Neutrophil (primary cell): ENCODE results near the gene JPH2.

ENCODE experiments used
- H3K27ac ChIP-seq: fragments of 200-600 bp; sonication (generic); 2 replicates; pipeline ENCODE4 v1.5.1; 2016; ENCODE audit warnings: mild to moderate bottlenecking, moderate library complexity
- H3K27me3 ChIP-seq: fragments of 200-600 bp; sonication (generic); 2 replicates; pipeline ENCODE4 v1.6.0; 2016; ENCODE audit warnings: mild to moderate bottlenecking
- H3K36me3 ChIP-seq: fragments of 200-600 bp; sonication (generic); 2 replicates; pipeline ENCODE4 v1.5.1; 2017
- H3K4me1 ChIP-seq, 2 experiments: fragments of 200-600 bp in 1 of 2; sonication (generic) in 1 of 2; 1 replicate in 1 of 2; 2 replicates in 1 of 2; pipeline versions ENCODE4 v1.5.1 to v1.6.1; 2013 to 2016; ENCODE audit warnings: low read depth in 1 of 2, low read length in 1 of 2, mild to moderate bottlenecking in 1 of 2, moderate library complexity in 1 of 2; ENCODE audit not compliant: control insufficient read depth in 1 of 2, insufficient read depth in 1 of 2
- H3K4me3 ChIP-seq, 2 experiments: fragments of 200-600 bp in 1 of 2; sonication (generic) in 1 of 2; 1 replicate in 1 of 2; 2 replicates in 1 of 2; pipeline ENCODE4 v1.5.1; 2013 to 2016; ENCODE audit warnings: low read depth in 1 of 2, low read length in 1 of 2, mild to moderate bottlenecking in 1 of 2, moderate library complexity in 1 of 2
- H3K9me3 ChIP-seq: fragments of 200-600 bp; sonication (generic); 2 replicates; pipeline ENCODE4 v1.5.1; 2016
- TF ChIP-seq, protein P1 (sequence below): fragments of 200-600 bp; sonication (generic); IDR thresholded peaks from 2 replicates; pipeline ENCODE4 v1.5.1; 2016; ENCODE audit warnings: antibody characterized with exemption

Gene JPH2

DNA sequence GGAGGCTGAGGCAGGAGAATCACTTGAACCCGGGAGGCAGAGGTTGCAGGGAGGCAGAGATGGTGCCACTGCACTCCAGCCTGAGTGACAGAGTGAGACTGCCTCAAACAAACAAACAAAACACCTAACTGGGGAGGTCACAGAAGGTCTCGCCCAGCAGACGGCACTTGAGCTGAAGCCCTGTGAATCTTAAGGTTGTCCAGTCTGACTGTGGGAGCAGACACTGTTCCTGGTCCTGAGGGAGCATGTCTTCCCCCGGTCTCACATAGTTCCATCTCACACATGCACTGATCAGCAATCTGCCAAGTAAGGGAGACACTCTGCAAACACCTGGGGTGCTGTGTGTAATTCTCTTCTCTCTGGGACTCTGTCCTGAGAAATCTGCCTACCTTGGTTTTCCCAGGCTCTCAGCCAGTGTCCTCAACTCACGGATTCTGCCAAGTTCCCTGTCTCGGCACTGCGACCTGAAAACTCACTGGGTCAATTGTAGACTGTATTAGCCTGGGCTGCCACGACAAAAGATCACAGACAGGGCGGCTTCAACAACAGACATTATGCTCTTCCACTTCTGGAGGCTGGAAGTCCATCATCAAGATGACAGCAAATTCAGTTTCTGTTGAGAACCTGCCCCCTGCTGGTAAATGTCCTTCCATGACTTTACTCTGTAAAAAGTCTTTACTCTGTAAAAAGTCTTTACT is 94.3 kb downstream of the JPH2 start:
- TF ChIP-seq, protein P1, sequence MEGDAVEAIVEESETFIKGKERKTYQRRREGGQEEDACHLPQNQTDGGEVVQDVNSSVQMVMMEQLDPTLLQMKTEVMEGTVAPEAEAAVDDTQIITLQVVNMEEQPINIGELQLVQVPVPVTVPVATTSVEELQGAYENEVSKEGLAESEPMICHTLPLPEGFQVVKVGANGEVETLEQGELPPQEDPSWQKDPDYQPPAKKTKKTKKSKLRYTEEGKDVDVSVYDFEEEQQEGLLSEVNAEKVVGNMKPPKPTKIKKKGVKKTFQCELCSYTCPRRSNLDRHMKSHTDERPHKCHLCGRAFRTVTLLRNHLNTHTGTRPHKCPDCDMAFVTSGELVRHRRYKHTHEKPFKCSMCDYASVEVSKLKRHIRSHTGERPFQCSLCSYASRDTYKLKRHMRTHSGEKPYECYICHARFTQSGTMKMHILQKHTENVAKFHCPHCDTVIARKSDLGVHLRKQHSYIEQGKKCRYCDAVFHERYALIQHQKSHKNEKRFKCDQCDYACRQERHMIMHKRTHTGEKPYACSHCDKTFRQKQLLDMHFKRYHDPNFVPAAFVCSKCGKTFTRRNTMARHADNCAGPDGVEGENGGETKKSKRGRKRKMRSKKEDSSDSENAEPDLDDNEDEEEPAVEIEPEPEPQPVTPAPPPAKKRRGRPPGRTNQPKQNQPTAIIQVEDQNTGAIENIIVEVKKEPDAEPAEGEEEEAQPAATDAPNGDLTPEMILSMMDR = no peak
- Histone ChIP-seq H3K27ac (no peak overlapping the region), H3K27me3 (peaks cover 40% of the 10 kb centered on the region), H3K9me3 (no peaks in the 10 kb centered on the region), H3K4me3 (no peak overlapping the region), H3K36me3 (no peaks in the 10 kb centered on the region), H3K4me1 (no peaks in the 10 kb centered on the region)

DNA sequence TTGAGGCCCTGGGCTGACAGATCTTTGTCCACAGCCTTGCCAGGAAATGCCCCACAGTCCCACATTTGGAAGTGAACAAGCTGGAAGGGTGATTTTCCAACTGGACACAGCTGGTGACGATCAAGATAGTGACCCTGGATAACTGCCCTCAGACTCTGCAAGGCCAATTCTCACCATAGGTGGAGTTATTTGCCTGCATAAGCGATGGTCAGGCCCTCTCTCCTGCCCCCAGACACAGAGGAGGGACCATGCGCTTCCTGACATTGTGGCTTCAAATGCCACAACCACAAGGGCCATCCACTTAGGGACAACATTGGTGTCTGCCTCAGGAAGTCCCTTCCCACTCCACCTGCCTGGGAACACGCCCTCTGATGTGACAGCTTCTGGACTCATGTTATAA is 96.0 kb downstream of the JPH2 start:
- H3K27ac ChIP-seq = no peak overlapping the region
- H3K4me1 ChIP-seq = no peaks in the 10 kb centered on the region
- no peak overlapping the region for H3K4me3 ChIP-seq
- H3K27me3 ChIP-seq = peaks cover 40% of the 10 kb centered on the region
- H3K9me3 ChIP-seq = no peaks in the 10 kb centered on the region
- H3K36me3 ChIP-seq = no peaks in the 10 kb centered on the region
- TF ChIP-seq, protein P1 = no peak

DNA sequence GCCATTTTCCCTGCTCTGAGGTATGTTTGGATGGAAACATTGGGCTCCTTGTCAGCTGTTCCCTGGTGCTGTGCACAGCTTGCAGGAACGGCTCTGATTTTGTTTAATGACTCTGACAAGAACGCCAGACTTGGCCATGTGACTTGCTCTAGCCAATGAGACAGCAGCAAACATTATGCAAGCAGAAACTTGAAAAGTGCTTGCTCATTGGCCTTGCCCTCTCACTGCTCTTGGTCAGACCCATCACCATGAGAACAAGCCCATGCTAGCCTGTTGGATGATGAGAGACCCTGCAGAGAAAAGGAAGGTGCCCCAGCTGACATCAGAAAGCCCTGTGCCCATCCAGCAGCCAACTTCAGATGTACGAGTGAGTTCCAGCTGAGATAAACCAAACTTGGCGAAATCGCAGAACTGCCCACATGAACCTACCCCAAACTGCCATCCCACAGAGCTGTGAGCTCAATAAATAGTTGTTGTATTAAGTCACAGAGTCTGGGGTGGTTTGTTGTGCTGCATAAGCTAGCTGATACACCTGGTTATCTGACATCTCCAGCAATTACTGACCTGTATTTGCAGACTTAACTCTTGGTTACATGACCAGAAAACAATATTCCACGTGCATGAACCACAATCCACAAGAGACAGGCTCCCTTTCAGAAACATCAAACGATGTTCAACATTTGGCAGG is 96.9 kb downstream of the JPH2 start:
- TF ChIP-seq, protein P1 = no peak

DNA sequence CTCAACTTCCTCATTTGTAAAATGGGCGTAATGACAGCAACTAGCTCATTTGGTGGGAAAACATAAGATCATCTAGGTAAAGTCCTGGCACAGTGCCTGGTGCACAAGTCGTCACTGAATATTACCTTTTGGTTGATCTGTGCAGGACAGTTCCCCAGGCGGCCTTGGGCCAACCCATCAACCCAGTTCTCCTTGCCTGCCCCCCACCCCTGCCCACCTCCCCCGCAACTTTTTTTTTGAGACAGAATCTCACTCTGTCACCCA is 99.2 kb downstream of the JPH2 start:
- Histone ChIP-seq H3K27ac (no peak overlapping the region), H3K27me3 (peaks cover 13% of the 10 kb centered on the region), H3K9me3 (no peaks in the 10 kb centered on the region), H3K4me1 (no peaks in the 10 kb centered on the region), H3K4me3 (no peak overlapping the region), H3K36me3 (no peaks in the 10 kb centered on the region)
- TF ChIP-seq, protein P1 = no peak

More for the DNA sequence above, 96.9 kb downstream of the JPH2 start:
- Histone ChIP-seq H3K36me3 (no peaks in the 10 kb centered on the region), H3K4me3 (no peak overlapping the region), H3K27ac (no peak overlapping the region), H3K4me1 (no peaks in the 10 kb centered on the region), H3K27me3 (peaks cover 31% of the 10 kb centered on the region), H3K9me3 (no peaks in the 10 kb centered on the region)

DNA sequence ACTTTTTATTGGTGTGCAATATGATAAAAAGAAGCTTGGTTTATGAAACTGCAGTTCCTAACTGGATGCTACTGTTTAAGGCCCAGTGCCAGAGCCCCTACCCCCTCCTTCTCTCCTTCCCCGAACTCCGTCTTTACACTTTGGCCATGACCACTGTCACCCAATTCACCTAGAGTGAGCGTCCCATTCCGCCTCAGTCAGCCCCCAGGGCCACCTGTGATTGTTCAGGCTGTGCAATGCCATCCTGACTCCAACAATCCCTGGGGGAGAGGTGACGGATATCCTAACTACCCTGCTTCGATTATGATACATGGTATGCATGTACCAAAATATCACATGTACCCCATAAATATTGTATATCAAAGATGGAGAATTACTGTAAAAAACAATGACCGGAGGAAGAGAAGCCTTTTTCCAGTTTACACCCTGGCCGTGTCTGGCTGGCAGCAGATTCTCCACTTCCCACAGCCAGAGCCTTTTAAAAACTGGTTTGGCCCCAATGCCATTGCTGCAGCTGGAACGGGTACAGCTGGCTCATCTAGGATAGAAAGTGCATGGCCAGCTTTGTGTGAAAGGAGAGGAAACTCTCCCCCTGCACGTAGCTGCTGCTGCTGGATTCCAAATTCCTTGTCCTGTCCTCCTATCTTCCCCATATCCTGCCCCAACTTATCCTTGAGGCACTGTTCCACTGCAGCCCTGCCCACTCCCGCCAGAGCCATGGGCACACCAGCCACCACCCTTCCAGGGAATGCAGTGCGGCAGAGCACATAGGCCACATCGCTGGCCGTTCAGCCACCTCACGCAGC is 99.7 kb downstream of the JPH2 start:
- H3K27me3 ChIP-seq = peaks cover 8% of the 10 kb centered on the region
- TF ChIP-seq, protein P1 = no peak
- H3K36me3 ChIP-seq = no peaks in the 10 kb centered on the region
- no peak overlapping the region for H3K27ac ChIP-seq
- H3K4me1 ChIP-seq = no peaks in the 10 kb centered on the region
- H3K4me3 ChIP-seq = no peak overlapping the region
- no peaks in the 10 kb centered on the region for H3K9me3 ChIP-seq
